Thymus (tissue), 11 donors: Measurements from ENCODE around the gene NLGN1. TPM values are rescaled to one million over a fixed set of nuclear protein-coding genes. Genes with fewer than 3 reads are reported as not detected.

Experiments used
- DNase-seq, 9 donors: peaks; one replicate each; pipeline ENCODE4 v3.0.0-alpha.2; 2013; ENCODE audit warnings: low spot score in 9 of 9, low read depth in 6 of 9, missing footprints in 1 of 9
- H3K27ac ChIP-seq, 2 donors: one replicate each; pipeline ENCODE4 v1.5.1; 2013; ENCODE audit warnings: control low read depth in 1 of 2, low read depth in 1 of 2, low read length in 1 of 2, mild to moderate bottlenecking in 1 of 2, moderate library complexity in 1 of 2
- H3K27me3 ChIP-seq, 2 donors: one replicate each; pipeline ENCODE4 v1.5.1; 2013; ENCODE audit warnings: low read length in 1 of 2; ENCODE audit not compliant: control insufficient read depth in 2 of 2, insufficient read depth in 1 of 2
- H3K36me3 ChIP-seq, 2 donors: one replicate each; pipeline ENCODE4 v1.5.1; 2013; ENCODE audit warnings: low read length in 1 of 2, mild to moderate bottlenecking in 1 of 2, moderate library complexity in 1 of 2; ENCODE audit not compliant: control insufficient read depth in 2 of 2, insufficient read depth in 2 of 2
- H3K4me1 ChIP-seq, 2 donors: one replicate each; pipeline ENCODE4 v1.5.1; 2013; ENCODE audit warnings: low read length in 2 of 2; ENCODE audit not compliant: control insufficient read depth in 2 of 2, insufficient read depth in 2 of 2
- H3K4me3 ChIP-seq, 2 donors: one replicate each; pipeline ENCODE4 v1.5.1; 2013; ENCODE audit warnings: low read length in 2 of 2, control low read depth in 1 of 2, mild to moderate bottlenecking in 1 of 2
- H3K9me3 ChIP-seq, 2 donors: one replicate each; pipeline ENCODE4 v1.5.1; 2013; ENCODE audit warnings: low read length in 1 of 2, mild to moderate bottlenecking in 1 of 2; ENCODE audit not compliant: control insufficient read depth in 2 of 2, insufficient read depth in 1 of 2
- WGBS: extraction: QIAGEN DNeasy Blood & Tissue Kit; methylation state at CpG from one replicate; pipeline ENCODE4 v1.1.7; 2013; 5-methylcytosine and 5-hydroxymethylcytosine counted together
- polyA plus RNA-seq: library from polyadenylated mRNA; stranded (reverse); fragments of 200-250 nt; gene quantifications from one replicate; pipeline ENCODE4 v1.2.3, GENCODE V29; 2013
- total RNA-seq: library from RNA; stranded (reverse); fragments of 120-200 nt; gene quantifications from one replicate; pipeline ENCODE4 v1.2.4, GENCODE V29; 2013
- donor health status: healthy.

NLGN1 gene
- total and polyA plus RNA-seq, 2 donors = 0.16 to 0.90 TPM

GRCh38 chr3:173624086-173624485 is 226.5 kb downstream of the NLGN1 start:
- Histone ChIP-seq H3K4me1 (peaks cover 11 to 12% of the 10 kb centered on the region in 2 donors), H3K27me3 (no peaks in the 10 kb centered on the region), H3K36me3 (no peaks in the 10 kb centered on the region), H3K27ac (no peak overlapping the region), H3K4me3 (no peak overlapping the region), H3K9me3 (no peaks in the 10 kb centered on the region)
- no peak for DNase-seq
- 94% methylated on average over 3 of the region's 3 CpGs for WGBS

GRCh38 chr3:173630849-173631248 is 233.3 kb downstream of the NLGN1 start:
- Histone ChIP-seq H3K9me3 (no peaks in the 10 kb centered on the region), H3K4me3 (no peak overlapping the region), H3K27ac (no peak overlapping the region), H3K4me1 (no peaks in the 10 kb centered on the region), H3K27me3 (no peaks in the 10 kb centered on the region), H3K36me3 (no peaks in the 10 kb centered on the region)
- 95% methylated on average over 2 of the region's 2 CpGs for WGBS
- DNase-seq = no peak

GRCh38 chr3:173632945-173633344 is 235.4 kb downstream of the NLGN1 start:
- Histone ChIP-seq H3K9me3 (no peaks in the 10 kb centered on the region), H3K27me3 (no peaks in the 10 kb centered on the region), H3K4me1 (no peaks in the 10 kb centered on the region), H3K36me3 (no peaks in the 10 kb centered on the region), H3K4me3 (no peak overlapping the region), H3K27ac (no peak overlapping the region)
- no peak for DNase-seq

GRCh38 chr3:173635826-173636225 is 238.3 kb downstream of the NLGN1 start:
- Histone ChIP-seq H3K27me3 (no peaks in the 10 kb centered on the region), H3K36me3 (no peaks in the 10 kb centered on the region), H3K4me1 (no peaks in the 10 kb centered on the region), H3K4me3 (no peak overlapping the region), H3K27ac (no peak overlapping the region), H3K9me3 (no peaks in the 10 kb centered on the region)
- DNase-seq = no peak
- WGBS = 95% methylated on average over 6 of the region's 6 CpGs

GRCh38 chr3:173639098-173639497 is 241.6 kb downstream of the NLGN1 start:
- Histone ChIP-seq H3K27ac (no peak overlapping the region), H3K27me3 (no peaks in the 10 kb centered on the region), H3K4me3 (no peak overlapping the region), H3K36me3 (no peaks in the 10 kb centered on the region), H3K4me1 (no peaks in the 10 kb centered on the region), H3K9me3 (peaks cover 0 to under 1% of the 10 kb centered on the region in 2 donors)
- WGBS = 88% methylated on average over 2 of the region's 2 CpGs
- DNase-seq = no peak

- no peak overlapping the region for H3K4me3 ChIP-seq
- H3K4me1 ChIP-seq = no peaks in the 10 kb centered on the region
- DNase-seq = no peak
- H3K36me3 ChIP-seq = no peaks in the 10 kb centered on the region
- peaks cover 0 to 7% of the 10 kb centered on the region in 2 donors for H3K9me3 ChIP-seq
- no peak overlapping the region for H3K27ac ChIP-seq
- 96% methylated on average over 1 of the region's 1 CpG for WGBS
- no peaks in the 10 kb centered on the region for H3K27me3 ChIP-seq
These were observed 244.2 kb downstream of the NLGN1 start for GRCh38 chr3:173641696-173642095.

- no peaks in the 10 kb centered on the region for H3K27me3 ChIP-seq
- no peak overlapping the region for H3K4me3 ChIP-seq
- H3K27ac ChIP-seq = no peak overlapping the region
- DNase-seq = no peak
- no peaks in the 10 kb centered on the region for H3K4me1 ChIP-seq
- WGBS = 97% methylated on average over 13 of the region's 13 CpGs
- H3K36me3 ChIP-seq = no peaks in the 10 kb centered on the region
- H3K9me3 ChIP-seq = peaks cover 0 to 7% of the 10 kb centered on the region in 2 donors
These were observed 246.8 kb downstream of the NLGN1 start for GRCh38 chr3:173644086-173645082.

GRCh38 chr3:173650596-173650995 is 253.1 kb downstream of the NLGN1 start:
- Histone ChIP-seq H3K27ac (no peak overlapping the region), H3K27me3 (no peaks in the 10 kb centered on the region), H3K4me3 (no peak overlapping the region), H3K36me3 (no peaks in the 10 kb centered on the region), H3K9me3 (peaks cover 0 to 3% of the 10 kb centered on the region in 2 donors), H3K4me1 (no peaks in the 10 kb centered on the region)
- DNase-seq = no peak
- WGBS = 83% methylated on average over 1 of the region's 1 CpG

- no peaks in the 10 kb centered on the region for H3K9me3 ChIP-seq
- 94% methylated on average over 2 of the region's 2 CpGs for WGBS
- H3K27me3 ChIP-seq = no peaks in the 10 kb centered on the region
These were observed 254.5 kb downstream of the NLGN1 start for GRCh38 chr3:173652093-173652492.

More at GRCh38 chr3:173652093-173652492, 254.5 kb downstream of the NLGN1 start:
- DNase-seq = no peak
- no peaks in the 10 kb centered on the region for H3K4me1 ChIP-seq
- no peak overlapping the region for H3K27ac ChIP-seq
- no peaks in the 10 kb centered on the region for H3K36me3 ChIP-seq
- no peak overlapping the region for H3K4me3 ChIP-seq
